ENCODE measurements around the gene ARL6IP4. TPM values are rescaled to one million over a fixed set of nuclear protein-coding genes. Genes with fewer than 3 reads are reported as not detected.

The ARL6IP4 gene
- total RNA-seq, 2 donors from 2014 or later: 146 to 212 TPM

DNA sequence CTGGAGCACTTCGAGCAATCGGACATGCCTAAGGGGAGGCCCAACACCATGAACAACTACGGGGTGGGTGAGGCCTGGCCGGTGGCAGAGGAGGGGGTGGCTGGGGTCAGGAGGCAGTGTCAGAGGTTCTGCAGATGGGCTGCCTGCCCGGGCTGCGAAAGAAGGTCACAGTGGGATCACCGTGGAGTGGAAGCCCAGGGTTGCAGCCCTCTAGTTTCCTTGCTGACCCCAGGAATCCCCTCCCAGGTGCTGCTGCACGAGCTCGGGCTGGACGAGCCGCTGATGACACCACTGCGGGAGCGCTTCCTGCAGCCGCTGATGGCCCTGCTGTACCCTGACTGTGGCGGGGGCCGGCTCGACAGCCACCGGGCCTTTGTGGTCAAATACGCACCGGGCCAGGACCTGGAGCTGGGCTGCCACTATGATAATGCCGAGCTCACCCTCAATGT, 1.9 kb upstream of the ARL6IP4 start:
- H3K4me3 Mint-ChIP-seq: no peak overlapping the region
- DNase-seq (ENCODE audit: low spot score) (no peak), ATAC-seq (no peak)
- peak overlapping the region; percentile 31 to 70 for H3K27ac Mint-ChIP-seq
- no peaks in the 10 kb centered on the region for H3K27me3 Mint-ChIP-seq
- H3K4me1 Mint-ChIP-seq (ENCODE audit: low read depth in 2 of 2): peaks cover 24 to 39% of the 10 kb centered on the region in 2 donors
- no peaks in the 10 kb centered on the region for H3K9me3 Mint-ChIP-seq
- no peaks in the 10 kb centered on the region for H3K36me3 Mint-ChIP-seq

DNA sequence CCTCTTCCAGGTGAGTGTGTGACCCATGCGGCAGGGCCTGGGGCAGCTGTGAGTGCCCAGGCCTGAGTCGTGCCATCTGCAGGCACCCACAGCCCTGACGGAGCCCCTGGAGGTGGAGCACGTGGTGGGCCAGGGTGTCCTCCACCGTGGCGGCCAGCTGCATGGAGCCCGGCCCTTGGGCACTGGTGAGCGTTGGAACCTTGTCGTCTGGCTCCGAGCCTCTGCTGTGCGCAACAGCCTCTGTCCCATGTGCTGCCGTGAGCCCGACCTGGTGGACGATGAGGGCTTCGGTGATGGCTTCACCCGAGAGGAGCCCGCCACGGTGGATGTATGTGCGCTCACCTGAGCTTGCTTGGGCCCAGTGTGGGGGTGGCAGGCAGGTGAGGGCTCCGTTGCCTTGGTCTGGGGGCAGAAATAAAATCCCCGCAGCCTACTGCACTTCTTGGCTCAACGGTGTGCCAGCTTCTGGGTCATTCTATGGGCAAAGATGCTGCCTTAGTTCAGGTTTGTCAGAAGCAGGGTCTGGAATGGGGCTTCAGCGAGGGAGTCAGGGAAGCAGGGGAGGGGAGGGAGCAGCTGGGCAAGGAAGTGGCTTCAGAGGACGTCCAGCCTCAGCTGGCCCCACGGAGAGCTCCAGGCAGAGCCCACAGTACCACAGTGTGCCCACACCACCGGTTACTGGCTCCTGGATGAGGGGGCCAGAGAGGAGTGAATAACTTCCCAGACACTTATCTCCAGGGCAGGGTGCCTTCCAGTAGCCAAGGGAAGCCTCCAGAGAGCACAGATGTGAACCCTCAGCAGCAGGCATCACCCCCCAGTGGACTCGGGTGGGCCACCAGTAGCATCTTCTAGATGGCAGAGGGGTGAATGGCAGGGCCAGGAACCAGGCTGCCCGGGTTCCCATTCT, 1.2 kb upstream of the ARL6IP4 start:
- ATAC-seq (no peak), DNase-seq (ENCODE audit: low spot score) (no peak)
- H3K27ac Mint-ChIP-seq: peak overlapping the region; percentile 65 to 82
- no peaks in the 10 kb centered on the region for H3K27me3 Mint-ChIP-seq
- no peaks in the 10 kb centered on the region for H3K9me3 Mint-ChIP-seq
- H3K4me3 Mint-ChIP-seq: peak overlapping the region; percentile 90
- H3K36me3 Mint-ChIP-seq: no peaks in the 10 kb centered on the region
- H3K4me1 Mint-ChIP-seq (ENCODE audit: low read depth in 2 of 2): peaks cover 22 to 40% of the 10 kb centered on the region in 2 donors

DNA sequence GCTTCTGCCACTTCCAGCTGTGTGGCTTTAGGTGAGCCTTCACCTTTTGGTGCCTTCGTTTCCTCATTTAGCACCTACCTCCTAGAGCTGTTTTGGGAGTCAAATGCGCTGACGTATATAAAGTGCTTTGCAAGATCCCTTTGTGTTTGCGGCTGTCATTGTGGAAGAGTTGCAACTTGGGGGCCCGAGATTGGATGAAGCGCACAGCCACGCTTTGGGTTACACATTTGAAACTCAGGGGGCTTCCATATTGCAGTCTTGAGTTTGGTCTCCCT, 636 bp upstream of the ARL6IP4 start:
- Mint-ChIP-seq H3K4me3 (peak overlapping the region; percentile 90), H3K9me3 (no peaks in the 10 kb centered on the region), H3K27ac (peak overlapping the region; percentile 65 to 82), H3K27me3 (no peaks in the 10 kb centered on the region), H3K4me1 (ENCODE audit: low read depth in 2 of 2) (peaks cover 26 to 44% of the 10 kb centered on the region in 2 donors), H3K36me3 (no peaks in the 10 kb centered on the region)
- ATAC-seq (no peak), DNase-seq (ENCODE audit: low spot score) (no peak)

DNA sequence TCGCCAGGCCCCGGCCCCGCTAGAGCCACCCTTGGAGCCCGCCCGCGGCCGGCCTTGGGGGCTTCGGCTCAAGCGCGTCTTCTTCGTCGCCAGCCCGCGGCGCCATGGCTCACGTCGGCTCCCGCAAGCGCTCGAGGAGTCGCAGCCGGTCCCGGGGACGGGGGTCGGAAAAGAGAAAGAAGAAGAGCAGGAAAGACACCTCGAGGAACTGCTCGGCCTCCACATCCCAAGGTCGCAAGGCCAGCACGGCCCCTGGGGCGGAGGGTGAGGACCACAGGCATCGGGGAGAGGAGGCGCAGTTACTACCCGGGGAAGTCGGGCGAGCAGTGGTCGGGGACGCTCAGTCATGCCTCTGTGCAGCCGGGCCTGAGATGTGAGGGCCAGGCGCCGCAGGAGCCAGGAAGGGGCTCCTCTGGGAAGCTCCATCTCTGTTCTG, 573 bp downstream of the ARL6IP4 start:
- peak overlapping the region; percentile 90 for H3K4me3 Mint-ChIP-seq
- ATAC-seq: peak; percentile 12 to 35
- peak overlapping the region; percentile 65 to 77 for H3K27ac Mint-ChIP-seq
- H3K4me1 Mint-ChIP-seq (ENCODE audit: low read depth in 2 of 2): peaks cover 25 to 45% of the 10 kb centered on the region in 2 donors
- H3K9me3 Mint-ChIP-seq: no peaks in the 10 kb centered on the region
- H3K27me3 Mint-ChIP-seq: no peaks in the 10 kb centered on the region
- no peaks in the 10 kb centered on the region for H3K36me3 Mint-ChIP-seq
- no peak for DNase-seq (ENCODE audit: low spot score)

DNA sequence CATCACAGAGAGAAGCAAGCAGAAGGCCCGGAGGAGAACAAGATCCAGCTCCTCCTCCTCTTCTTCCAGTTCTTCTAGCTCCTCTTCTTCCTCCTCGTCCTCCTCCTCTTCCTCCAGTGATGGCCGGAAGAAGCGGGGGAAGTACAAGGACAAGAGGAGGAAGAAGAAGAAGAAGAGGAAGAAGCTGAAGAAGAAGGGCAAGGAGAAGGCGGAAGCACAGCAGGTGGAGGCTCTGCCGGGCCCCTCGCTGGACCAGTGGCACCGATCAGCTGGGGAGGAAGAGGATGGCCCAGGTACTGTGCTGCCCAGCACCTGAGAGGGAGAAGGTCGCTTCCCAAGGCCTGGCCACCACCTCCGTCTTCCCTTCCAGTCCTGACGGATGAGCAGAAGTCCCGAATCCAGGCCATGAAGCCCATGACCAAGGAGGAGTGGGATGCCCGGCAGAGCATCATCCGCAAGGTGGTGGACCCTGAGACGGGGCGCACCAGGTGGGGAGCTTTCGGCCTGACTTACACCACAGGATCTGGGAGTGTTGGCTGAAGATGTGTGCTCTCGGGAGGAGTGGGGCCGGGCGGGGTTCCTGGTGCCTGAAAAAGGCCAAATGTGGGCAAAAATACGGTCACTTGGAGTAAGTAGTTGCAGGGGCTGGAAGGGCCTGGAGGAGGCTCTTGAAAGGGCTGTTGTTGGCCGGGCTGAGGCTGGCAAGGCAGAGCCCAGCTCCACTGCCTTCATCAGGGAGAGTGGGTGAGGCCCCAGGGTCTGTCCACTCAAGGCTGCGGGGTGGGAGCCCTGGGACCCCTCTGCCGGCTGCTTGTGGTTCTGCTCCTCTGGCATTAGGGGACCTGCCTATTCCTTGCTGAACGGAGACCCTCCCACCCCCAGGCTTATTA, 1.4 kb downstream of the ARL6IP4 start:
- peak overlapping the region; percentile 90 for H3K4me3 Mint-ChIP-seq
- peak overlapping the region; percentile 65 to 77 for H3K27ac Mint-ChIP-seq
- ATAC-seq (no peak), DNase-seq (ENCODE audit: low spot score) (no peak)
- H3K27me3 Mint-ChIP-seq: no peaks in the 10 kb centered on the region
- H3K4me1 Mint-ChIP-seq (ENCODE audit: low read depth in 2 of 2): peaks cover 24 to 41% of the 10 kb centered on the region in 2 donors
- no peaks in the 10 kb centered on the region for H3K9me3 Mint-ChIP-seq
- no peaks in the 10 kb centered on the region for H3K36me3 Mint-ChIP-seq

DNA sequence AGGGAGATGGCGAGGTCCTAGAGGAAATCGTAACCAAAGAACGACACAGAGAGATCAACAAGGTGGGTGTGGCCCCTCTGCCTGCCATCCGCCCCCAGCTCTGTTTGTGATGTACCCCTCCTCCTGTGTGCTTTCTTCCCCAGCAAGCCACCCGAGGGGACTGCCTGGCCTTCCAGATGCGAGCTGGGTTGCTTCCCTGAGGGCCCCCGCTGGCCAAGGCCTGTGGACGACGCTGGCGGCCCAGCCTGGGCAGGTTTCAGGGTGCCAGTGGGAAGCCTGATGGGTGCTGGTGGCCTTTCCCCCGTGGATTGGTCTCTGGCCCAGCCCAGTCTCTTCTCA, 2.0 kb downstream of the ARL6IP4 start:
- H3K27me3 Mint-ChIP-seq: no peaks in the 10 kb centered on the region
- peaks cover 24 to 39% of the 10 kb centered on the region in 2 donors for H3K4me1 Mint-ChIP-seq (ENCODE audit: low read depth in 2 of 2)
- H3K4me3 Mint-ChIP-seq: peak overlapping the region; percentile 90
- ATAC-seq (no peak), DNase-seq (ENCODE audit: low spot score) (no peak)
- no peaks in the 10 kb centered on the region for H3K9me3 Mint-ChIP-seq
- H3K36me3 Mint-ChIP-seq: no peaks in the 10 kb centered on the region
- H3K27ac Mint-ChIP-seq: peak overlapping the region in 1 of 2 donors; percentile 77

DNA sequence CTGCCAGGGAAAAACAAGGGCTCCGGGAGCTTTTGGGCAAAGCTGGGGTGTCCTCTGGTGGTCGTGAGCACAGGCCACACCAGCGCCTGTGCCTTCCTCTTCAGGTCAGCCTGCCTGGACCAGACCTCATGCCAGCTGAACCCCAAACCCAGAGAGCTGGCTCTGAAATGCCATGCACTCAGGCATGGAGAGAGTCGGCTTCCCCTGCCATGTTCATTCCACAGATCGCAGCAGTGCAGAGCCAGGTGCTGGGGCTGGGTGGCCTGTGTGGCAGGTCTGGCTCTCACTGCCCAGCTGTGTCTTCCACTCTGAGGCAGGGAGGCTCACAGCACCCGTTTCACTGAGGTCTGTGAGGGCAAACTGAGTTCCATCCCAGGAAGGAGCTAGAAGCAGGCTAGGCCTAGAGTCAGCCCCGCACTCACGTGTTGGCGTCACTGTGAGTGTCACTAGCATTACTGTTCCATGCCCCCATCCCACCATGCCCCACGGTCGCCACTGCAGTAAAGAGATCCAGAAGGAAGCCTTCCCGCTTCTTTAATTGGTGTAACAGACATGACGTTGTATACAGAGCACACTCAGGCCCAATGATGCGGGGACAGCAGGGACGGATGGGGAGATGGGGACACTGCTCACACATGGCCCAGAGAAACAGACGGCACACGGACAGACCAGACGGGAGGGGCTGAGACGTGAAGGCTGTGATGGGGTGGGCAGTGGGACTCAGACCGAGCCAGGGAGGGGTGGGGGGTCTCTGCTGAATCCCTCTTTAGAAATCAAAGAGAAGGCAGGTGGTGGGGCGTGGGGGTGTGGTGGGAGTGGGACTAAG, 2.7 kb downstream of the ARL6IP4 start:
- Mint-ChIP-seq H3K4me3 (peak overlapping the region; percentile 90), H3K9me3 (no peaks in the 10 kb centered on the region), H3K27ac (peak overlapping the region in 1 of 2 donors; percentile 91), H3K4me1 (ENCODE audit: low read depth in 2 of 2) (peaks cover 24 to 34% of the 10 kb centered on the region in 2 donors), H3K27me3 (no peaks in the 10 kb centered on the region), H3K36me3 (no peaks in the 10 kb centered on the region)
- ATAC-seq (no peak), DNase-seq (ENCODE audit: low spot score) (no peak)

DNA sequence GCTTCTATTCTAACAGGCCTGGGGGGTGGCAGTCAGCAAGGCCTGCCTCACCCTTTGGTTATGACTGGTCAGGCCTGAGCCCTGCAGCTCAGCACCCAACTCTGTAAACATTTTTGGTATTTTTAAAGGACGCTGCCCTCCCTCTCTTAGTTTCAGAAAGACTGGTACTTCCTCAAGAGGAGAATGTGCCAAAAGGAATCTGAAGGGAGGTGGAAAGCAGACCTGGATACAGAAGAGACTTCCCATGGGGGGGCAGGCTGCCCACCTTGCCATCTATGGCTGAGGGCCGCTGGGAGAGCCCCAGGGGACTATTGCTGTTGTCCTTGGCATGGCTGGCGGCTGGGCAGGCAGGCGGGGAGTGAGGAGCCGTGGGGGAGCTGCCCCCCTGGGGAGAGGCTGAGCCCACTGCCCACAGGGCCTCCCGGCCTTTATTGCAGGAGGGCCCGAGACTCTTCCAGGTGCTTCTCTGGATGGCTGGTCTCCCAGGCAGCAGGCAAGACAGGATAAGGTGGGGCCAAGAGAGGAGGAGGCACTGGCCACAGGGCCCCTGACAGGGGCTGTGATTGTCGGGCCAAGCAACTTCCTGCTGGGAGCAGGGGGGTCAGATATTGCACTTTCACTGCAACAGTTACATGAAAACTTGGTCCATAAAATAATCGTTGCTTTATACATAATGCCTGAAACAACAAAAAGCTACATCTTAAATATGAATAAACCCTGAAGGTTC, 3.5 kb downstream of the ARL6IP4 start:
- H3K4me1 Mint-ChIP-seq (ENCODE audit: low read depth in 2 of 2): peaks cover 24 to 34% of the 10 kb centered on the region in 2 donors
- H3K27ac Mint-ChIP-seq: peak overlapping the region; percentile 74 to 91

DNA sequence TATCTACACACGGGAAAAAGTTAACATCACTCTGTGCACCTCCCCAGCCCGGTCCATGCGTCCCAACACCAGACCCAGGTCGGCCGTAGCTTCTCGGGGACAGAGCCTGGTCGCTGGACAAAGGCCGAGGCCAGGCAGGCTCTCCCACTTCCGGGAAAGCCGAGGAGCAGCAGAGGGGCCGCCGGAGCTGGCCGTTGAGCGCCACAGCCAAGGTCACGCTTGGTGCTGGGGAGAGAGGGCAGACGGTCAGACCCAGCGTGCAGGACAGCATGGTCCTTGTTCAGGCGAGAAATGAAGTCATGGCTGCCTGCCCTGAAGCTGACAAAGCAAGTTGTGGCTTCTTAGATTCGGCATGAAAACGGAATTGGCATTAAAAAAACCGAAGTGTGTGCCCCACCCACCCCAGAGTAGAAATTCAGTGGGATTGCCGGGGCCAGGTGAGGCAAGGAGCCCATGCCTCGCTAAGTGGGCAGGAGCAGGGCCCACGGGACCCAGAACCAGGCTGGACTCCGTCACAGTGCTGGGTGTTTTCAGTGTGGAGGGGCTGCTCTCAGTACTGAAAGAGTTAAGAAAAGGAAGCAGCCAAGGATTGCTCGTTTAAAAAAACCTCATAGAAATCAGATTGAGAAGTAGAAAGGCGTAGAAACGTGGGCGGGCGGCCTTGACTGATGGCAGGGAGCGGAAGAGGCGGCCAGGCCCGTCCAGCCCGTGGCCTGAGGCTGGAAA, 4.3 kb downstream of the ARL6IP4 start:
- peak overlapping the region; percentile 36 for H3K4me3 Mint-ChIP-seq
- H3K27ac Mint-ChIP-seq: peak overlapping the region; percentile 74 to 91
- no peaks in the 10 kb centered on the region for H3K36me3 Mint-ChIP-seq

More for the DNA sequence above, 3.5 kb downstream of the ARL6IP4 start:
- no peaks in the 10 kb centered on the region for H3K36me3 Mint-ChIP-seq
- ATAC-seq: no peak
- H3K4me3 Mint-ChIP-seq: peak overlapping the region; percentile 90
- no peaks in the 10 kb centered on the region for H3K9me3 Mint-ChIP-seq
- no peak for DNase-seq (ENCODE audit: low spot score)
- no peaks in the 10 kb centered on the region for H3K27me3 Mint-ChIP-seq

DNA sequence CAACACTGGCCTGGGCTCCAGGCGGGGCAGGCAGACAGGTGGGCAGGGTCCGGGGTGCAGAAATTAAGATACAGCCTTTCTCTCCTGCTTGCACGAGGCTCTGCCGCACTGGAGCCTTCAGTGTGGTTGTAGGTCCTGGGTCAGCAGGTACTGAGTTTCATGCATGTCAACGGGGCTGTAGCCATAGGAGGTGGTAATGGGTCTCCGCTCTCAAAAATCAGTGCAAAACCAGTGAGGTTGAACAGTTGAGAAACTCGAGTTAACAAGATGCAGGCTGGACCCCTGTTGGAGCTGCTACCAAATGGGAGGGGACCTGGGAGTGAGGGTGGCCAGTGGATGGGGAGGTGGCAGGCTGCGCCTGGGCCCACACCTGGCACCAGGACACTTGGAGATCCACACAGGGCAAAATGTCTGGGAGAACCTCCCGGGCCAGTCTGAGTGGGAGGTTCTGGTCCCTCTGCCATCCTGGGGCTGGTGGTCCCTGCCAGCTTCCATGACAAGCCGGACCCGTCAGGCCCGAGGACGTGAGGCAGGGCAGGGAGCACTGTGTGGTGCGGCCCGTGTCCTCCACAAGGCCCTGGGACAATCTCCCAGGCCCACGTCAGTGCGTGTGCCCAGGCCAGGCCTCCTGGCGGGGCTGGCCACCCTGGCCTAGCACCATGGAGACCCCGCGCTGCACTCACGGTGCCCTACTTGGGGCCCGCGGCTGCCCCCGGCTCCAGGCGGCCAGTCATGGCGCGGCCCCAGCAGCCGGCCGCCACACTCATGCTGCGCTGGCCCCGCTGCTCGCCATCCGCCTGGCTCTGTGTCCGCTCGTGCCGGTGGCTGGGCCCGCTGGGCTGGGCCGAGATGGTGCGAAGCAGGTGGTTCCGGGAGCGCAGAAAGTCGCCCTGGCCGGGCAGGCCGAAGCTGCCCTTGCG, 5.1 kb downstream of the ARL6IP4 start:
- Mint-ChIP-seq H3K9me3 (no peaks in the 10 kb centered on the region), H3K36me3 (no peaks in the 10 kb centered on the region), H3K4me3 (no peak overlapping the region), H3K4me1 (ENCODE audit: low read depth in 2 of 2) (peaks cover 24 to 30% of the 10 kb centered on the region in 2 donors), H3K27me3 (no peaks in the 10 kb centered on the region), H3K27ac (peak overlapping the region; percentile 74 to 91)
- ATAC-seq: no peak
- DNase-seq (ENCODE audit: low spot score): no peak

More for the DNA sequence above, 4.3 kb downstream of the ARL6IP4 start:
- H3K9me3 Mint-ChIP-seq: no peaks in the 10 kb centered on the region
- no peaks in the 10 kb centered on the region for H3K27me3 Mint-ChIP-seq
- DNase-seq (ENCODE audit: low spot score): no peak
- ATAC-seq: no peak
- H3K4me1 Mint-ChIP-seq (ENCODE audit: low read depth in 2 of 2): peaks cover 24 to 34% of the 10 kb centered on the region in 2 donors

DNA sequence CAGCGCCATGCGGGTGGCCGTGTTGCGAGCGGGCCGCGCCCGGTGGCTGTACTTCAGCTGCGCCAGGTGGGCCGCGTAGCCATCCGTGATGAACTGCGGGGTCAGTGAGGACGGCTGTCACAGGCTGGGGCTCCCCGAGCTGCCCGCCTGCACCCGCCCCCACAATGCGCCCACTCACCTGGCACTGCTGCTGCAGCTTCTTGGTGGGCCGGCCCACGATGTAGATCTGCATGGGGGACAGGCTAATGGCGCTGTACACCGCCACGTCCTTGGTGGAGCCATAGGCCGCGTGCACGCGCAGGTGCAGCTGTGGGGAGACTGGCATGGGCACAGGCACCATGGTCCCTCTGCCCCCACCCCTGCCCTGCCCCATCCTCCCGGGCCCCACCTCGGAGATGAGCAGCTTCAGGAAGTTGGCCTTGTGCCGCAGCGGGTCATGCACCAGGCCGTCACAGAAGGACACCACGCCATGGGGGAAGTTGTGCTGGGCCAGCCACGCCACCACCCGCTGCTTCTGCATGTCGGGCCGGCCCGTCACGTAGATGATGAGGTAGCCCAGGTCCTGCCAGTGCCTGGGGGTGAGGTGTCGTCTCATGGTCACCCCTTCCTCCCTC, 5.9 kb downstream of the ARL6IP4 start:
- no peaks in the 10 kb centered on the region for H3K27me3 Mint-ChIP-seq
- H3K4me1 Mint-ChIP-seq (ENCODE audit: low read depth in 2 of 2): peaks cover 23 to 30% of the 10 kb centered on the region in 2 donors
- ATAC-seq: no peak
- H3K4me3 Mint-ChIP-seq: no peak overlapping the region
- no peaks in the 10 kb centered on the region for H3K9me3 Mint-ChIP-seq
- no peaks in the 10 kb centered on the region for H3K36me3 Mint-ChIP-seq
- no peak overlapping the region for H3K27ac Mint-ChIP-seq
- DNase-seq (ENCODE audit: low spot score): no peak

Data from natural killer cell treated with Interleukin-12 subunit alpha and Interleukin-12 subunit beta and Interleukin-15 and Interleukin-18, amount 100 ng/mL, for 72 hours (primary cell).